GM12891 (cell line): ENCODE measurements around the gene EBF3.

Experiments
- POLR2A ChIP-seq: IDR thresholded peaks from 2 replicates; pipeline ENCODE4 v1.6.1; 2011; ENCODE audit warnings: low read depth, low read length, control low read depth
- POU2F2 ChIP-seq: IDR thresholded peaks from 2 replicates; pipeline ENCODE4 v1.6.1; 2011; ENCODE audit warnings: low read depth, mild to moderate bottlenecking, control low read depth, low read length, moderate library complexity
- TAF1 ChIP-seq: IDR thresholded peaks from 2 replicates; pipeline ENCODE4 v1.6.1; 2011; ENCODE audit warnings: low read depth, low read length, control low read depth

GRCh38 chr10:129932751-129933433 lies 31.2 kb downstream of the EBF3 start:
- TF ChIP-seq POLR2A (no peak), POU2F2 (no peak), TAF1 (no peak)
